IMR-90 (cell line): ENCODE data around the gene F2. TPM values are rescaled to one million over a fixed set of nuclear protein-coding genes. Genes with fewer than 3 reads are reported as not detected.

ENCODE experiments used
- ATAC-seq: fragments of 200-7000 bp; cut with Tn5 transposase; 2 replicates; pipeline ENCODE4 v1.9.1; 2020; ENCODE audit warnings: low read depth, mild to moderate bottlenecking, moderate library complexity
- BruUV-seq: library from RNA; stranded (reverse); fragments of 400-500 nt; replicated peaks from 2 replicates; lab custom pipeline; 2021; lab: Mats Ljungman, UMichigan
- CTCF ChIA-PET: fragments of 300-600 bp; formaldehyde crosslinking; extraction: SDS; loops from one replicate; lab custom pipeline; 2021; ENCODE audit warnings: antibody characterized with exemption; lab: Yijun Ruan, JAX
- POLR2A ChIA-PET: fragments of 300-600 bp; sonication (Branson Sonifier 250); formaldehyde crosslinking; loops from one replicate; lab custom pipeline; 2022; ENCODE audit warnings: antibody characterized with exemption; ENCODE audit not compliant: unreplicated experiment; lab: Charles Lee
- DNase-seq: peaks from one replicate; pipeline ENCODE4 v3.0.0; 2013
- H2AFZ ChIP-seq: replicated peaks from 2 replicates; pipeline ENCODE3; 2013; ENCODE audit warnings: low read length, mild to moderate bottlenecking; ENCODE audit not compliant: poor library complexity
- H2AK5ac ChIP-seq: 2 replicates; pipeline ENCODE4 v1.6.1; 2013; ENCODE audit warnings: low read depth, low read length, inconsistent platforms
- H2AK9ac ChIP-seq: replicated peaks from 2 replicates; pipeline ENCODE3; 2013; ENCODE audit warnings: mild to moderate bottlenecking, low read depth, low read length, moderate library complexity; ENCODE audit not compliant: poor library complexity
- H2BK120ac ChIP-seq: 2 replicates; pipeline ENCODE4 v1.6.1; 2013; ENCODE audit warnings: low read depth, low read length, inconsistent platforms
- H2BK15ac ChIP-seq: 3 replicates; pipeline ENCODE4 v1.6.1; 2013; ENCODE audit warnings: low read depth, low read length, inconsistent platforms
- H2BK20ac ChIP-seq: 2 replicates; pipeline ENCODE4 v1.6.1; 2013; ENCODE audit warnings: low read depth, mild to moderate bottlenecking, inconsistent platforms, low read length, moderate library complexity
- H2BK5ac ChIP-seq: 2 replicates; pipeline ENCODE4 v1.6.1; 2013; ENCODE audit warnings: mild to moderate bottlenecking, low read depth, low read length, inconsistent platforms; ENCODE audit not compliant: poor library complexity, severe bottlenecking
- H3K14ac ChIP-seq: replicated peaks from 2 replicates; pipeline ENCODE4 v1.6.1; 2013; ENCODE audit warnings: low read depth, low read length, inconsistent platforms
- H3K18ac ChIP-seq: 2 replicates; pipeline ENCODE4 v1.6.1; 2013; ENCODE audit warnings: low read depth, low read length, control low read depth
- H3K23ac ChIP-seq: 2 replicates; pipeline ENCODE4 v1.6.1; 2013; ENCODE audit warnings: low read depth, low read length, inconsistent platforms
- H3K27ac ChIP-seq: 2 replicates; pipeline ENCODE4 v1.5.1; 2013; ENCODE audit warnings: mild to moderate bottlenecking, control low read depth, low read length; ENCODE audit not compliant: insufficient read depth
- H3K27me3 ChIP-seq: 2 replicates; pipeline ENCODE4 v1.6.1; 2013; ENCODE audit warnings: low read length; ENCODE audit not compliant: control insufficient read depth, insufficient read depth
- H3K36me3 ChIP-seq: 2 replicates; pipeline ENCODE4 v1.6.1; 2013; ENCODE audit warnings: low read length, mixed read lengths; ENCODE audit not compliant: control insufficient read depth, insufficient read depth
- H3K4ac ChIP-seq: 2 replicates; pipeline ENCODE4 v1.6.1; 2013; ENCODE audit warnings: low read depth, low read length, inconsistent platforms
- H3K4me1 ChIP-seq: 2 replicates; pipeline ENCODE4 v1.6.1; 2013; ENCODE audit warnings: low read length, mixed read lengths; ENCODE audit not compliant: control insufficient read depth, insufficient read depth
- H3K4me2 ChIP-seq: 2 replicates; pipeline ENCODE4 v1.6.1; 2013; ENCODE audit warnings: low read depth, mild to moderate bottlenecking, control low read depth, low read length, moderate library complexity
- H3K4me3 ChIP-seq: 2 replicates; pipeline ENCODE4 v1.5.1; 2013; ENCODE audit warnings: low read depth, mild to moderate bottlenecking, control low read depth, low read length, moderate library complexity; ENCODE audit not compliant: insufficient read depth
- H3K56ac ChIP-seq: 2 replicates; pipeline ENCODE4 v1.6.1; 2013; ENCODE audit warnings: low read length, inconsistent platforms; ENCODE audit not compliant: insufficient read depth; ENCODE audit errors: extremely low read depth
- H3K79me1 ChIP-seq, 2 experiments: 2 replicates each; pipeline ENCODE4 v1.6.1; 2013; ENCODE audit warnings: low read length in 2 of 2, inconsistent platforms in 1 of 2, low read depth in 1 of 2
- H3K9ac ChIP-seq: 2 replicates; pipeline ENCODE4 v1.6.1; 2013; ENCODE audit warnings: low read depth, low read length, control low read depth
- H3K9me1 ChIP-seq: 2 replicates; pipeline ENCODE4 v1.6.1; 2013; ENCODE audit warnings: low read length, inconsistent platforms; ENCODE audit not compliant: insufficient read depth
- H3K9me3 ChIP-seq: 2 replicates; pipeline ENCODE4 v1.6.1; 2013; ENCODE audit warnings: low read length; ENCODE audit not compliant: control insufficient read depth, insufficient read depth
- H4K20me1 ChIP-seq: 2 replicates; pipeline ENCODE4 v1.6.1; 2013; ENCODE audit warnings: low read length, inconsistent platforms; ENCODE audit not compliant: insufficient read depth
- H4K5ac ChIP-seq: 2 replicates; pipeline ENCODE4 v1.6.1; 2013; ENCODE audit warnings: mild to moderate bottlenecking, low read depth, low read length, control low read depth
- H4K8ac ChIP-seq, 2 experiments: 2 replicates each; pipeline ENCODE4 v1.6.1; 2013; ENCODE audit warnings: low read depth in 2 of 2, low read length in 2 of 2, control low read depth in 1 of 2, inconsistent platforms in 1 of 2
- H4K91ac ChIP-seq: 2 replicates; pipeline ENCODE4 v1.6.1; 2013; ENCODE audit warnings: low read depth, low read length, inconsistent platforms; ENCODE audit not compliant: insufficient read depth
- BHLHE40 ChIP-seq: fragments of 150-350 bp; IDR thresholded peaks from 2 replicates; pipeline ENCODE4 v1.6.1; 2016; ENCODE audit warnings: mild to moderate bottlenecking, low read depth, low read length
- CEBPB ChIP-seq: IDR thresholded peaks from 2 replicates; pipeline ENCODE4 v1.6.1; 2012; ENCODE audit warnings: low read depth, low read length, improper control_type of control experiment
- CHD1 ChIP-seq: IDR thresholded peaks from 2 replicates; pipeline ENCODE4 v1.6.1; 2012; ENCODE audit warnings: low read depth, low read length, improper control_type of control experiment
- FOS ChIP-seq: fragments of 150-350 bp; IDR thresholded peaks from 2 replicates; pipeline ENCODE4 v1.6.1; 2016; ENCODE audit warnings: low read depth, low read length
- MAFK ChIP-seq: IDR thresholded peaks from 2 replicates; pipeline ENCODE4 v1.6.1; 2012; ENCODE audit warnings: low read depth, low read length, improper control_type of control experiment
- MAZ ChIP-seq: IDR thresholded peaks from 2 replicates; pipeline ENCODE4 v1.6.1; 2012; ENCODE audit warnings: low read depth, mild to moderate bottlenecking, low read length, improper control_type of control experiment, moderate library complexity, borderline replicate concordance
- MXI1 ChIP-seq: IDR thresholded peaks from 2 replicates; pipeline ENCODE4 v1.6.1; 2012; ENCODE audit warnings: low read depth, mild to moderate bottlenecking, low read length, moderate library complexity, borderline replicate concordance
- NFE2L2 ChIP-seq: fragments of 150-350 bp; IDR thresholded peaks from 2 replicates; pipeline ENCODE4 v1.6.1; 2016; ENCODE audit warnings: low read depth, mild to moderate bottlenecking, low read length
- POLR2A ChIP-seq: IDR thresholded peaks from 2 replicates; pipeline ENCODE4 v1.6.1; 2012; ENCODE audit warnings: mild to moderate bottlenecking, low read depth, low read length
- RAD21 ChIP-seq: IDR thresholded peaks from 2 replicates; pipeline ENCODE4 v1.6.1; 2012; ENCODE audit warnings: low read length, improper control_type of control experiment
- RCOR1 ChIP-seq: IDR thresholded peaks from 2 replicates; pipeline ENCODE4 v1.6.1; 2012; ENCODE audit warnings: mild to moderate bottlenecking, low read length, improper control_type of control experiment; ENCODE audit not compliant: insufficient replicate concordance
- SMC3 ChIP-seq: fragments of 150-350 bp; IDR thresholded peaks from 2 replicates; pipeline ENCODE4 v1.6.1; 2016; ENCODE audit warnings: low read depth, mild to moderate bottlenecking, antibody characterized with exemption, low read length, moderate library complexity
- WGBS, 2 experiments: methylation state at CpG; one replicate each; pipeline versions ENCODE4 v1.1.5 to v1.1.7; 2013; ENCODE audit warnings: missing lambda C conversion rate in 2 of 2; ENCODE audit not compliant: insufficient read length in 1 of 2; ENCODE audit errors: extremely low coverage in 2 of 2; 5-methylcytosine and 5-hydroxymethylcytosine counted together
- dilution Hi-C: fragments of 300-500 bp; cut with HindIII; formaldehyde crosslinking; loops from one replicate; pipeline ENCODE4 v1.14.3; 2018; ENCODE audit warnings: low sequenced_read_pairs; ENCODE audit not compliant: unreplicated experiment
- in situ Hi-C: fragments of 300-500 bp; cut with MboI; formaldehyde crosslinking; loops from 3 replicates; pipeline ENCODE4 v1.14.3; 2019; ENCODE audit warnings: low sequenced_read_pairs, inconsistent platforms, mixed read lengths
- intact Hi-C: fragments of 100-400 bp; cut with micrococcal nuclease; formaldehyde crosslinking; loops from 2 replicates; pipeline ENCODE4 v1.10.0; 2022
- polyA plus RNA-seq, 3 experiments: library from polyadenylated mRNA; depleted of rRNA; stranded (reverse); fragments of >200 nt; gene quantifications; 2 replicates each; pipeline ENCODE4 v1.2.3, GENCODE V29; 2012; ENCODE audit warnings: low replicate concordance in 1 of 3
- total RNA-seq: library from RNA; depleted of rRNA; stranded (reverse); fragments of >200 nt; gene quantifications from 2 replicates; pipeline ENCODE4 v1.2.3, GENCODE V29; 2012
- TF ChIP-seq, protein P1 (sequence below): fragments of 150-350 bp; IDR thresholded peaks from 2 replicates; pipeline ENCODE4 v1.6.1; 2016; ENCODE audit warnings: low read depth, mild to moderate bottlenecking, low read length, moderate library complexity, borderline replicate concordance
- TF ChIP-seq, protein P2 (sequence below): fragments of 150-350 bp; IDR thresholded peaks from 2 replicates; pipeline ENCODE4 v1.6.1; 2017; ENCODE audit warnings: mild to moderate bottlenecking, antibody characterized with exemption, low read length, low read depth
- TF ChIP-seq, protein P3 (sequence below): conservative IDR thresholded peaks from 2 replicates; pipeline ENCODE4 v1.5.1; 2012; ENCODE audit warnings: mild to moderate bottlenecking, low read depth, low read length, improper control_type of control experiment

The F2 gene
- total and polyA plus RNA-seq, 2 of the 4 experiments (the other 2 are of a cell fraction): not detected

DNA sequence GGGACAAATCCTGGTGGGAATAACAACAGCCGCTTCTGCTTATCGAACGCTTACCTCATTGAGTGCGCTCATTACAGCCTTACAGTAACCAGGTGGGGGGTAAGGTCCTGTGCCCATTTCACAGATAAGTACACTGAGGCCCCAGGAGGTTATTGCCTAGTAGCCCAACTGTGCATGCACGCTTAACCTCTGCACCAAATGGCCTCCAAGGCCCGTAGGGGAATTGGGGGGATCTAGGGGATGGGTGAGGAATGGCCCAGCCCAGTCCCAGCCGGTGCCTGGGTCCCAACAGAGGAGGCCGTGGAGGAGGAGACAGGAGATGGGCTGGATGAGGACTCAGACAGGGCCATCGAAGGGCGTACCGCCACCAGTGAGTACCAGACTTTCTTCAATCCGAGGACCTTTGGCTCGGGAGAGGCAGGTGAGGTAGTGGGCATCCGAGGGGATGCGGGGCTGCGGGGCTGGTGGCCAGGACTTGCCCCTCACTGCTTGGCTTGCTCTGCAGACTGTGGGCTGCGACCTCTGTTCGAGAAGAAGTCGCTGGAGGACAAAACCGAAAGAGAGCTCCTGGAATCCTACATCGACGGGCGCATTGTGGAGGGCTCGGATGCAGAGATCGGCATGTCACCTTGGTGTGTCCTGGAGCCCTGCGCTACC is 7.3 kb downstream of the F2 start:
- Histone ChIP-seq H3K27ac (no peak overlapping the region), H3K27me3 (no peaks in the 10 kb centered on the region), H2AK9ac (peak overlapping the region; percentile 28), H2BK120ac (no peak overlapping the region), H3K18ac (no peak overlapping the region), H3K14ac (no peak overlapping the region), H3K9me3 (no peaks in the 10 kb centered on the region), H3K4me3 (no peak overlapping the region), H2BK20ac (no peak overlapping the region), H3K56ac (no peak overlapping the region), H2AFZ (no peak overlapping the region), H4K5ac (no peak overlapping the region), H3K4me1 (no peaks in the 10 kb centered on the region), H3K9ac (no peak overlapping the region), H3K9me1 (0 out of 2 replicates have a peak, but pooled peaks cover 3% of the 10 kb centered on the region), H4K91ac (no peak overlapping the region), H4K8ac (no peak overlapping the region), H3K79me1 (no peaks in the 10 kb centered on the region), H4K20me1 (no peaks in the 10 kb centered on the region), H2AK5ac (no peak overlapping the region), H3K23ac (no peak overlapping the region), H3K36me3 (no peaks in the 10 kb centered on the region), H2BK15ac (no peak overlapping the region), H3K4ac (no peak overlapping the region), H3K4me2 (no peak overlapping the region), H2BK5ac (no peak overlapping the region)
- WGBS, 2 experiments: 94% methylated on average over 13 of the region's 26 CpGs; no CpG with 5 or more reads in 1 of the 2 experiments
- TF ChIP-seq RCOR1 (no peak), MAZ (no peak), NFE2L2 (no peak), CHD1 (no peak), SMC3 (no peak), CEBPB (no peak), BHLHE40 (no peak), POLR2A (no peak), MXI1 (no peak), FOS (no peak), RAD21 (no peak), MAFK (no peak)
- TF ChIP-seq, protein P1, sequence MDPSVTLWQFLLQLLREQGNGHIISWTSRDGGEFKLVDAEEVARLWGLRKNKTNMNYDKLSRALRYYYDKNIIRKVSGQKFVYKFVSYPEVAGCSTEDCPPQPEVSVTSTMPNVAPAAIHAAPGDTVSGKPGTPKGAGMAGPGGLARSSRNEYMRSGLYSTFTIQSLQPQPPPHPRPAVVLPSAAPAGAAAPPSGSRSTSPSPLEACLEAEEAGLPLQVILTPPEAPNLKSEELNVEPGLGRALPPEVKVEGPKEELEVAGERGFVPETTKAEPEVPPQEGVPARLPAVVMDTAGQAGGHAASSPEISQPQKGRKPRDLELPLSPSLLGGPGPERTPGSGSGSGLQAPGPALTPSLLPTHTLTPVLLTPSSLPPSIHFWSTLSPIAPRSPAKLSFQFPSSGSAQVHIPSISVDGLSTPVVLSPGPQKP: no peak
- TF ChIP-seq, protein P2, sequence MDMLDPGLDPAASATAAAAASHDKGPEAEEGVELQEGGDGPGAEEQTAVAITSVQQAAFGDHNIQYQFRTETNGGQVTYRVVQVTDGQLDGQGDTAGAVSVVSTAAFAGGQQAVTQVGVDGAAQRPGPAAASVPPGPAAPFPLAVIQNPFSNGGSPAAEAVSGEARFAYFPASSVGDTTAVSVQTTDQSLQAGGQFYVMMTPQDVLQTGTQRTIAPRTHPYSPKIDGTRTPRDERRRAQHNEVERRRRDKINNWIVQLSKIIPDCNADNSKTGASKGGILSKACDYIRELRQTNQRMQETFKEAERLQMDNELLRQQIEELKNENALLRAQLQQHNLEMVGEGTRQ: no peak
- TF ChIP-seq, protein P3, sequence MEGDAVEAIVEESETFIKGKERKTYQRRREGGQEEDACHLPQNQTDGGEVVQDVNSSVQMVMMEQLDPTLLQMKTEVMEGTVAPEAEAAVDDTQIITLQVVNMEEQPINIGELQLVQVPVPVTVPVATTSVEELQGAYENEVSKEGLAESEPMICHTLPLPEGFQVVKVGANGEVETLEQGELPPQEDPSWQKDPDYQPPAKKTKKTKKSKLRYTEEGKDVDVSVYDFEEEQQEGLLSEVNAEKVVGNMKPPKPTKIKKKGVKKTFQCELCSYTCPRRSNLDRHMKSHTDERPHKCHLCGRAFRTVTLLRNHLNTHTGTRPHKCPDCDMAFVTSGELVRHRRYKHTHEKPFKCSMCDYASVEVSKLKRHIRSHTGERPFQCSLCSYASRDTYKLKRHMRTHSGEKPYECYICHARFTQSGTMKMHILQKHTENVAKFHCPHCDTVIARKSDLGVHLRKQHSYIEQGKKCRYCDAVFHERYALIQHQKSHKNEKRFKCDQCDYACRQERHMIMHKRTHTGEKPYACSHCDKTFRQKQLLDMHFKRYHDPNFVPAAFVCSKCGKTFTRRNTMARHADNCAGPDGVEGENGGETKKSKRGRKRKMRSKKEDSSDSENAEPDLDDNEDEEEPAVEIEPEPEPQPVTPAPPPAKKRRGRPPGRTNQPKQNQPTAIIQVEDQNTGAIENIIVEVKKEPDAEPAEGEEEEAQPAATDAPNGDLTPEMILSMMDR: no peak
- in situ Hi-C loops (no loop called here), intact Hi-C loops (no loop called here), dilution Hi-C loops (no loop called here)
- CTCF ChIA-PET: interaction anchor here (0.6 kb wide), 1 partner anchor 21 kb away, joined by 4 read pairs; no protein-coding TSS in a partner anchor
- DNase-seq (no peak), ATAC-seq (no peak)
- no TSS peak for BruUV-seq
- POLR2A ChIA-PET: no interaction called here
